ENCODE data around the gene PDSS2.
"Not testable (repeated sequence)": the region's sequence is repeated elsewhere in the genome, so short reads cannot be mapped to it uniquely, and the experiment has no call there.

PDSS2 gene

GRCh38 chr6:107219851-107220250, 239.5 kb downstream of the PDSS2 start:
- no peak for DNase-seq (ENCODE audit: low read depth in 2 of 2)

DNA sequence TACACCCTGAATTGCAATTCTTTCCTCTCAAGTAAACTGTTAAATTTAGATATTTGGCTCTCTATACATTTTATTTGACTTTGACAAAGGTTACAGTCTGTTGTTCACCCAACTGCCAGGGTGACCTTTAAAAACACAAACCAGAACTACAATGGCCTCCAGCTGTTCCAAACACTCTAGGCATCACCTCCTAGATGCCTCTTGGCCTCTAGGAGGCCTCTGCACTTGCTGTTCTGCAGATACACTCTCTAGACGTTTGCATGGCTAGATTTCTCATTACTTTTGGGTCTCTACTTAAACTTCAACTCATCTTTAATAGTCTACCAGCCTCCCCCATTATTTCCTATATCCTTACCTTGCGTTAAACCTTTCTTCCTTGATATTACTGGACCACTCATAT, 241.2 kb downstream of the PDSS2 start:
- no peak for DNase-seq (ENCODE audit: low read depth in 2 of 2)

GRCh38 chr6:107217248-107217647, 242.1 kb downstream of the PDSS2 start:
- no peak for DNase-seq (ENCODE audit: low read depth in 2 of 2)

- no peak for DNase-seq (ENCODE audit: low read depth in 2 of 2)
Measured at GRCh38 chr6:107216197-107216933, 243.0 kb downstream of the PDSS2 start.

DNA sequence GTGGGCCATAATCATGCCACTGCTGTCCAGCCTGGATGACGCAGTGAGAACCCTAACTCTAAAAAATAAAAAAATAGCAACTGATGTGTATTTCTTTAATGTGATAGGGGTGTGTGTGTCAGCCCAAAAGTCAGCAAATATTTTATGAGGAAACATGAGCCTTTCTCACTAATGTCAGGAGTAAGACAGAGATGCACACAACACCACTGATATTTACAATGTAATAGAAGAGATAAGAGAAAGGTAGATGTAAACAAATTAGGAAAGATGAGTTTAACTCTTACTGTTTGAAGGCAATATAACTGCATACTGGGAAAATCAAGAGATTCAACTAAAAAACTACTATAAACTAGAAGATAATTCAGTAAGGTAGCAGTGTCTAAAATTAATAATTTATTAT, 244.0 kb downstream of the PDSS2 start:
- DNase-seq (ENCODE audit: low read depth in 2 of 2): no peak

GRCh38 chr6:107214655-107215054, 244.7 kb downstream of the PDSS2 start:
- no peak for DNase-seq (ENCODE audit: low read depth in 2 of 2)

GRCh38 chr6:107209406-107210305, 249.7 kb downstream of the PDSS2 start:
- DNase-seq (ENCODE audit: low read depth in 2 of 2): no peak

DNA sequence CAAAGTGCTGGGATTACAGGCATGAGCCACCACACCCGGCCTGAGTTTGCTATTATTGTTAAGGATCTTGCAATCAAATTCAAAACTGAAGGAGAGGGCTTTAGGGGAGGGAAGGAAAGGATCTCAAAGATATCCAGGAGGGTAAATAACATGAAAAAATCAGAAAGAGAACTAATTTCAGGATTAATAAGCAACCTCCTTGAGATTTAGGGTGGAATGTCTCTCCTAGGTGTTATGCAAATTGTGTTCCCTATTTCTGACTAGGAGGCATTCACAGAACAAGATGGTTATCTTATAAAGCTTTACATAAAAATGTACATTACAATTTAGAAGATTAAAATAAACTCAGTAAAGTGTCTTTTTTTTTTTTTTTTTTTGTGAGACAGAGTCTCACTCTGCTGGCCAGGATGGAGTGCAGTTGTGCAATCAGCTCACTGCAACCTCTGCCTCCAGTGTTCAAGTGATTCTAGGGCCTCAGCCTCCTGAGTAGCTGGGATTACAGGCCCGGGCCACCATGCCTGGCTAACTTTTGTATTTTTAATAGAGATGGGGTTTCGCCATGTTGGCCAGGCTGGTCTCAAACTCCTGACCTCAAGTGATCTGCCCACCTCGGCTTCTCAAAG, 252.0 kb downstream of the PDSS2 start:
- no peak for DNase-seq (ENCODE audit: low read depth in 2 of 2)

- no peak for DNase-seq (ENCODE audit: low read depth in 2 of 2)
Measured at GRCh38 chr6:107205058-107205998, 254.0 kb downstream of the PDSS2 start.

GRCh38 chr6:107202876-107203468, 256.4 kb downstream of the PDSS2 start:
- DNase-seq (ENCODE audit: low read depth in 2 of 2): no peak

- no peak for DNase-seq (ENCODE audit: low read depth in 2 of 2)
Measured at GRCh38 chr6:107198631-107199416, 260.5 kb downstream of the PDSS2 start.

- DNase-seq (ENCODE audit: low read depth in 2 of 2): no peak
Measured at GRCh38 chr6:107196152-107196551, 263.2 kb downstream of the PDSS2 start.

GRCh38 chr6:107194723-107195122, 264.6 kb downstream of the PDSS2 start:
- not testable (repeated sequence) for DNase-seq (ENCODE audit: low read depth in 2 of 2)

DNA sequence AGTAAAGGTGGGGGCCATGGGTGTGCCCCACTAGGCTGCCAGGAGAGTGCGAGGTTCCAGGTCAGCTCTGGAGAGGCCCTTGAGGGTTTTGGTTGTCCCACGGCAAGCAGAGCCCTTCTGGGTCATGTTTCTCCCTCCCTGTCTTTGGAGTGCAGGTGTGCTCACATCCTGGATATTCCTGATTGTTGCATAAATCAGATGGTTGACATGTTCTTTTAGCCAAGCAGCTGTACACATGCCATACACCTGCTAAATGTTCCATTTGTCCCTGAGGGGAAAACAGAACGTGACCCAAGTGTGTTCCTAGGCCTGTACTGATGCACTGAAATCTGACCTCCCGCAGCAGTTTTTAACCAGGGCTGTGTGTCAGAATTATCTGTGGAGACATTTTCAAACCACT, 266.5 kb downstream of the PDSS2 start:
- DNase-seq (ENCODE audit: low read depth in 2 of 2): no peak

- DNase-seq (ENCODE audit: low read depth in 2 of 2): no peak
Measured at GRCh38 chr6:107187630-107188029, 271.7 kb downstream of the PDSS2 start.

DNA sequence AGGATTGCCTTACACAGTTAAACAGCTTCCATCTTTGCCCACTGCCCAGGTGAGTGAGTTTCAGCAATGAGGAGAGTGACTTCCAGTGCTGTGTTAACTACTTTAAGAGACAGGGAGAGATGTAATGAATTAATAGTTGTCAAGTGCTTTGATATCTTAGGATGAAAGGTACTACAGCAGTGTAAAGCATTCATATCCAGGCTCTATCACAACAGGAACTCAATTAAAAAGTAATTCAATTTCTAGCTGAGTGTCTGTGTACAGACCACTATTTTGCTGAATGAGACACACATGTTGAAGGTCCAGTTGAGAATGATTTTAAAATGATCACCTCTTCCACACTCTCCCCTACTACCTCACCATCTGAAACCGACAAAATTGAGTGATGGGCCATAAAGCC, 273.3 kb downstream of the PDSS2 start:
- no peak for DNase-seq (ENCODE audit: low read depth in 2 of 2)

DNA sequence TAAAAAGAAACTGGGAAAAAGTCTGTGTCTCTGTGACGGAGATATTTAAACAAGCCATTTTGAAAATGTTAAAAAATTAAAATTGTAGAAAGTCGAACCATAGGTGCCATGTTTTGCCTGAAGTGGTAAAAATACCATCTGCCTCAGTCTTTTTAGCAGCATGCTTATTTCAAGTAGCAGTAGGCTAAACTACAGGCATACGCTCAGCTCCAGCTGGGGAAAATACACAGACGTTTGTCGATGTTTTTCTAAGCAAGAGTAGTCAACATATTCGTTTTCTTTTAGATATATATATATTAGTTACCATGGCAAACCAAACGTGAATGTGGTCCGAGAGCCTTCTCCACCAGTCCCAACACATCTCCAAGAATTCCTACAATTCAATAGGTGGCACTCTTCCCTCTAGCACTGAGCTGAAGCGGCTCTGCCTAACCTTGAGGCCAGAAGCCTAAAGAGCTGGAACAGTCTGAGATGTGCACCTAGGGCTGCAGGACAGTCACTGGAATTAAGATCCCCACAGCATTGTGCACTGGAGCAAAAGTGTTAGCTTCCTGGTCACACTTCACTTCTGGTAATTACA, 273.9 kb downstream of the PDSS2 start:
- DNase-seq (ENCODE audit: low read depth in 2 of 2): no peak

DNA sequence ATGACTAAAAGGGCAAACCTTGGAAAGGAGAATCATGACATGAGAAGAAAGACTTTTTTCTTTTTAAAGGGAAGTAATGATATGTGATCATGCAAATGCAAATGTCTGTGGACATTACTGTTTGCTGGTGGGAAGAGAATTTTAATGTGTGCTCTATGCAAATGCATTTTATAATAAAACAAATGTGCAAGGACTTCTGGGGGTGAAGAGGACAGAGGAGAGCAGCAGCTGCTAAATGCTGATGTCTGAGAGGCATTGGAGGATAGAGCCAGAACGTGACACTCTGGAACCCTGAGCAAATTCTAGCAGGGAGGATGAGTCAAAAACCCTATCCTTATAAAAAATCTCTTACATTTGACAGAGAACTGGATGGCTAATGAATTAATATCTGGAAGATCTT, 274.9 kb downstream of the PDSS2 start:
- DNase-seq (ENCODE audit: low read depth in 2 of 2): no peak

DNA sequence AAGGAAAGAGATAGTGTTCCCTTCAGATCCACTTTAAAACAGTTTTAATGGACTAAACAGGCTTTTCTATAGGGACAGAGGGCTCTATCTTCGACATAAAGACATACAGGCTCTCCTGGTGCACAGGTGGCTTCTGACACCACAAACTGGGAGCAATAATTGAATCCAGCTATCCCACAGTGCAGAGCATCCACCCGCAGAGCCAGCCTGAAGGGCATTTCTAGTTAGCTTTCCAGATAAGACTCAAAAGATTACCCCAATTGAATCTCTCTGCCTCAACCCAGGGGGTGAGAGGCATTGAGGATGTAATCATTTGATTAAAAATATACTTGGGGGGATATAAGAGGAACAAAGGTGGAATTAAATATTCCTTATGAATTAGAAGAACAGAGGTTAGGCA, 279.3 kb downstream of the PDSS2 start:
- DNase-seq (ENCODE audit: low read depth in 2 of 2): no peak

DNA sequence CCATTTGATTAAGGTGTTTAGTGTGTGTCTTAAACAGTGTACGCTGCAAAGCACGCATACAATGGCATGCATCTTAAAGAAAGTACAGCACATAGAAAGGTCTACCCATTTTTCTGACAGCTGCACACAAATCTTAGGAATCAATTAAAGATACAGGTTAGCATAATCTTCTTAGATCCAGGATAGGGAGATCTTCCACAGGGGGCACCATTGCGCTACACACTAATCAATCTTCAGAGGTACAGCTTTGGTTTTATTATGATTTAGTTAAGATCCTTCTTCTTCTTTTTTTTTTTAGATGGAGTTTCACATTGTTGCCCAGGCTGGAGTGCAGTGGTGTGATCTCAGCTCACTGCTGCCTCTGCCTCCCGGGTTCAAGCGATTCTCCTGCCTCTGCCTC, 280.4 kb downstream of the PDSS2 start:
- DNase-seq (ENCODE audit: low read depth in 2 of 2): no peak

Data from fibroblast of skin of left biceps (primary cell).